HL-60 (cell line): ENCODE measurements around the gene DPP10.

Source experiments
- DNase-seq, 2 experiments: peaks; one replicate each; pipeline ENCODE4 v3.0.0-alpha.2; 2010 to 2020; ENCODE audit warnings: low read depth in 1 of 2, low spot score in 1 of 2
- H3K27ac ChIP-seq: fragments of 250-450 bp; sonication (Bioruptor Pico); replicated peaks from 2 replicates; pipeline ENCODE4 v1.5.1; 2020; ENCODE audit warnings: mild to moderate bottlenecking, moderate library complexity
- H3K27me3 ChIP-seq: fragments of 250-450 bp; sonication (Bioruptor Pico); 2 replicates; pipeline ENCODE4 v1.5.1; 2021; ENCODE audit warnings: mild to moderate bottlenecking, moderate library complexity; ENCODE audit not compliant: insufficient read depth, poor library complexity, severe bottlenecking
- H3K4me3 ChIP-seq: replicated peaks from 2 replicates; pipeline ENCODE4 v1.5.1; 2011; ENCODE audit warnings: mild to moderate bottlenecking, control low read depth, low read length; ENCODE audit not compliant: insufficient read depth
- GABPA ChIP-seq: IDR thresholded peaks from 2 replicates; pipeline ENCODE4 v1.6.1; 2012; ENCODE audit warnings: low read depth
- POLR2AphosphoS5 ChIP-seq: IDR thresholded peaks from 2 replicates; pipeline ENCODE4 v1.6.1; 2012; ENCODE audit warnings: low read depth
- SPI1 ChIP-seq: IDR thresholded peaks from 2 replicates; pipeline ENCODE4 v1.6.1; 2012; ENCODE audit warnings: low read depth, mild to moderate bottlenecking, borderline replicate concordance
- TF ChIP-seq, protein P1 (sequence below): IDR thresholded peaks from one replicate; pipeline ENCODE4 v1.5.1; 2011; ENCODE audit warnings: low read length, control low read depth, inconsistent platforms; ENCODE audit not compliant: insufficient read depth
- TF ChIP-seq, protein P2 (sequence below): IDR thresholded peaks from 2 replicates; pipeline ENCODE4 v1.6.1; 2012; ENCODE audit warnings: low read depth; ENCODE audit not compliant: insufficient replicate concordance

The DPP10 gene

DNA sequence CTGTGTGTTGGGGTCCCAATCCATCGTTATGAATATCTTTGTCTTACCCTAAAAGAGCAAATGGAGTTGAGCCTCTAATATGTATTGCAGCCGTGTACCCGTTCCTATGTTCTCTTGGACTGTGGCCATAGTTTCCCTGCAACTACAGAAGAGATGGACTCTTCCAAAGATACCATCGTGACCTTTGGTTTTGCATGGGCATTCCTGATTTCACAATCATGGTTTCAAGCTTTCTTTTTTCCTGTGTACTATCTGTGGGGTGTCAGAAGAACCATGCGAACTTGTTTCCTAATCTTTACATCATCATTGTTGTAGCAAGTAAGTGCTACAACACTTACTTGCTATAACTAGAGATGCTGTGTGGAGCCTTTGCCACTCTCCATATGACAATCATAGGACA lies 1295.7 kb downstream of the DPP10 start:
- Histone ChIP-seq H3K27ac (no peak overlapping the region), H3K4me3 (no peak overlapping the region), H3K27me3 (no peaks in the 10 kb centered on the region)
- no peak for DNase-seq
- TF ChIP-seq GABPA: no peak

DNA sequence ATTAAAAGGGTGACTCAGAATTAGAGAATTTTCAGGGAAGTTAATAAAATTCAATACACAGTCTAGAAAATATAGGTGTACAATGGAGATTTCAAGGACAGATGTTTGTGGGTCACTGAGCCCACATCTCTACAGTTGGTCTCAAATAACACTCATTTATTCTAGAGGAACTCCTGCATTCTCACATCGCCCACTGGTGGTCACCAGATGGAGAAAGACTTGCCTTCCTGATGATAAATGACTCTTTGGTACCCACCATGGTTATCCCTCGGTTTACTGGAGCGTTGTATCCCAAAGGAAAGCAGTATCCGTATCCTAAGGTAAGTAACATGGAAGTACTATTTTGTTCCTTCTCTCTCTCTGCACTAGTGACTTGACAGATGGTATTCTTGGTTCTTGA lies 1297.1 kb downstream of the DPP10 start:
- no peak for DNase-seq
- TF ChIP-seq POLR2AphosphoS5: no peak
- TF ChIP-seq SPI1: no peak
- TF ChIP-seq GABPA: no peak
- TF ChIP-seq, protein P1, sequence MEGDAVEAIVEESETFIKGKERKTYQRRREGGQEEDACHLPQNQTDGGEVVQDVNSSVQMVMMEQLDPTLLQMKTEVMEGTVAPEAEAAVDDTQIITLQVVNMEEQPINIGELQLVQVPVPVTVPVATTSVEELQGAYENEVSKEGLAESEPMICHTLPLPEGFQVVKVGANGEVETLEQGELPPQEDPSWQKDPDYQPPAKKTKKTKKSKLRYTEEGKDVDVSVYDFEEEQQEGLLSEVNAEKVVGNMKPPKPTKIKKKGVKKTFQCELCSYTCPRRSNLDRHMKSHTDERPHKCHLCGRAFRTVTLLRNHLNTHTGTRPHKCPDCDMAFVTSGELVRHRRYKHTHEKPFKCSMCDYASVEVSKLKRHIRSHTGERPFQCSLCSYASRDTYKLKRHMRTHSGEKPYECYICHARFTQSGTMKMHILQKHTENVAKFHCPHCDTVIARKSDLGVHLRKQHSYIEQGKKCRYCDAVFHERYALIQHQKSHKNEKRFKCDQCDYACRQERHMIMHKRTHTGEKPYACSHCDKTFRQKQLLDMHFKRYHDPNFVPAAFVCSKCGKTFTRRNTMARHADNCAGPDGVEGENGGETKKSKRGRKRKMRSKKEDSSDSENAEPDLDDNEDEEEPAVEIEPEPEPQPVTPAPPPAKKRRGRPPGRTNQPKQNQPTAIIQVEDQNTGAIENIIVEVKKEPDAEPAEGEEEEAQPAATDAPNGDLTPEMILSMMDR: no peak
- TF ChIP-seq, protein P2, sequence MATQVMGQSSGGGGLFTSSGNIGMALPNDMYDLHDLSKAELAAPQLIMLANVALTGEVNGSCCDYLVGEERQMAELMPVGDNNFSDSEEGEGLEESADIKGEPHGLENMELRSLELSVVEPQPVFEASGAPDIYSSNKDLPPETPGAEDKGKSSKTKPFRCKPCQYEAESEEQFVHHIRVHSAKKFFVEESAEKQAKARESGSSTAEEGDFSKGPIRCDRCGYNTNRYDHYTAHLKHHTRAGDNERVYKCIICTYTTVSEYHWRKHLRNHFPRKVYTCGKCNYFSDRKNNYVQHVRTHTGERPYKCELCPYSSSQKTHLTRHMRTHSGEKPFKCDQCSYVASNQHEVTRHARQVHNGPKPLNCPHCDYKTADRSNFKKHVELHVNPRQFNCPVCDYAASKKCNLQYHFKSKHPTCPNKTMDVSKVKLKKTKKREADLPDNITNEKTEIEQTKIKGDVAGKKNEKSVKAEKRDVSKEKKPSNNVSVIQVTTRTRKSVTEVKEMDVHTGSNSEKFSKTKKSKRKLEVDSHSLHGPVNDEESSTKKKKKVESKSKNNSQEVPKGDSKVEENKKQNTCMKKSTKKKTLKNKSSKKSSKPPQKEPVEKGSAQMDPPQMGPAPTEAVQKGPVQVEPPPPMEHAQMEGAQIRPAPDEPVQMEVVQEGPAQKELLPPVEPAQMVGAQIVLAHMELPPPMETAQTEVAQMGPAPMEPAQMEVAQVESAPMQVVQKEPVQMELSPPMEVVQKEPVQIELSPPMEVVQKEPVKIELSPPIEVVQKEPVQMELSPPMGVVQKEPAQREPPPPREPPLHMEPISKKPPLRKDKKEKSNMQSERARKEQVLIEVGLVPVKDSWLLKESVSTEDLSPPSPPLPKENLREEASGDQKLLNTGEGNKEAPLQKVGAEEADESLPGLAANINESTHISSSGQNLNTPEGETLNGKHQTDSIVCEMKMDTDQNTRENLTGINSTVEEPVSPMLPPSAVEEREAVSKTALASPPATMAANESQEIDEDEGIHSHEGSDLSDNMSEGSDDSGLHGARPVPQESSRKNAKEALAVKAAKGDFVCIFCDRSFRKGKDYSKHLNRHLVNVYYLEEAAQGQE: no peak
- Histone ChIP-seq H3K27me3 (no peaks in the 10 kb centered on the region), H3K4me3 (no peak overlapping the region), H3K27ac (no peak overlapping the region)

DNA sequence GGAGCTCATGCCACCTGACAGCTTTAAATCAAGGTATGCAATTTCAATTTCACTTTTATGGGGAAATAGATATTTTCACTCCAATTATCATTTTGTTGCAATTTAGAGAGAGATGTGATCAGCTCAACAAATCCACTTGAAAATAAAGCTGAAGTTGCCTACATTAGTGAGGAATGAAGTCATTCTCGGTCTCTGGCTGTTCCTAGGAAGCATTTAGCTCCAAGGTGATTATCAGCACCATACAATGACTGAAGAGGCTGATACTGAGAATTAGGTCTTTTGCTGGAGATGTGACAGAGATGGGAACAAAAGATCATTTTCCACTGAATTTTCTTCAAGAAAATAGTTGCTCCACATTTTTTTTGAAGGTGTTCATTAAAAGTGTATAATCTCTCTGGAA lies 1303.7 kb downstream of the DPP10 start:
- Histone ChIP-seq H3K4me3 (no peak overlapping the region), H3K27me3 (no peaks in the 10 kb centered on the region), H3K27ac (no peak overlapping the region)
- TF ChIP-seq, protein P2: no peak
- TF ChIP-seq POLR2AphosphoS5 (no peak), GABPA (no peak), SPI1 (no peak)
- TF ChIP-seq, protein P1: no peak
- DNase-seq: no peak

DNA sequence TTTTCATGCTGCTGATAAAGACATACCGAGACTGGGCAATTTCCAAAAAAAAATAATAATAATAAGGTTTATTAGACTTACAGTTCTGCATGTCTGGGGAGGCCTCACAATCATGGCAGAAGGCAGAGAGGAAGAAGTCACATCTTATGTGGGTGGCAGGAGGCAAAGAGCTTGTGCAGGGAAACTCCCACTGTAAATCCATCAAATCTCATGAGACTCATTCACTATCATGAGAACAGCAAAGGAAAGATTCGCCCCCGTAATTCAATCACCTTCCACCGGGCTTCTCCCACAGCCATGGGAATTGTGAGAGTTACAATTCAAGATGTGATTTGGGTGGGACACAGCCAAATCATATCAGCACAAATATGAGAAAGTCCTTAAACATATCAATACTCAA lies 1314.8 kb downstream of the DPP10 start:
- DNase-seq: no peak
- Histone ChIP-seq H3K27ac (no peak overlapping the region), H3K27me3 (no peaks in the 10 kb centered on the region), H3K4me3 (no peak overlapping the region)
- TF ChIP-seq, protein P2: no peak
- TF ChIP-seq GABPA: no peak
